Activated CD8-positive, alpha-beta memory T cell treated with anti-CD3 and anti-CD28 coated beads, Interleukin-2, amount 50 U/mL, for 48 hours (primary cell): ENCODE results near the gene ADGRV1.
"Not testable (repeated sequence)": the region's sequence is repeated elsewhere in the genome, so short reads cannot be mapped to it uniquely, and the experiment has no call there.

Experiments used
- DNase-seq: peaks from one replicate; pipeline ENCODE4 v3.0.0-alpha.2; 2020

The ADGRV1 gene

DNA sequence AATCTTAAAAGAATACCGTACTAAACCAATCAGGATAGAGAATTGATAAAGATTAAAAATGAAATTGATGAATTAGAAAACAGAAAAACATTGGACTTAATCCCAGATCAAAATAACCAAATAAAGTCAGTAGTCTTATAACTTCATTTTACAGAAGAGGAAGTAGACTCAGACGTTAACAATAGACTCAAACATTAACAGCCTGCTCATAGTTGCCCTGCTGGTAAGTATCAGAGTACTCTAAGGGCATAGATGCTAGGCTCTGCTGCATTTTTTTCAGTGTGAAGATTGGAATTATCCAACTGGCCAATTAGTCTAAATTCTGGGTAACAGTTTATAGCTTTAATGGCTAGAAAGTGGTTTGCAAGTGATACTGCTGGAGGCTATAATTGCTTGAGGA is 42.9 kb downstream of the ADGRV1 start:
- DNase-seq, result no peak

- DNase-seq, result no peak
Measured at GRCh38 chr5:90602681-90603080, 44.1 kb downstream of the ADGRV1 start.

- no peak for DNase-seq
Measured at GRCh38 chr5:90606539-90606938, 47.9 kb downstream of the ADGRV1 start.

- no peak for DNase-seq
Measured at GRCh38 chr5:90612919-90613318, 54.3 kb downstream of the ADGRV1 start.

- no peak for DNase-seq
Measured at GRCh38 chr5:90613459-90613858, 54.9 kb downstream of the ADGRV1 start.

DNA sequence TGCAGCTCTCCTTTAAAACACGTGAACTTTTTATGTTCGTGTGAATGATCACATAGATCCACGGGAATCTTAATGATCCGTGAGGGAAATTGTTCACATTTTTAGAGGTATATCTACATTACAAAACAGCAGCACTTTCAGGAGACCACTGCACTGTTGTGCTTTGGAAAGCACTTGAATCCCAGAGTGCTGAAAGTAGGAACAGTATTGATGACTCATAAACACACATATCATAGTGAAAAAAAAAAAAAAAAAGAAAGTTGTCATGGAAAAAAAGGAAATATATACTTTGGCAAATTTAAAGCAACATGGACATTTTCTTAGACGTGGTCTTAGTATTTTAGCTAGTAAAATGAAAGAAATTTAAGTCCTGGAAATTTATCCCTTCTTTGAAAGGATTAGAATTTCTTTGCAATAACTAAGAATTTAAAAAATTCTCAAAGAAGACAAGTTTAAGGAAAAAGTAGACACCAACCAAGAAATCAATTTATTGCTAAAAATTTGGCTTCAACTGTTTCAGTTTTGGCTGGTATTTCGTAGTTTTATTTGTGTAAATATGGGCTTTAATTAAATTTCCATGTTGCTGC is 55.4 kb downstream of the ADGRV1 start:
- DNase-seq, result no peak

- DNase-seq, result no peak
Measured at GRCh38 chr5:90615355-90615754, 56.8 kb downstream of the ADGRV1 start.

DNA sequence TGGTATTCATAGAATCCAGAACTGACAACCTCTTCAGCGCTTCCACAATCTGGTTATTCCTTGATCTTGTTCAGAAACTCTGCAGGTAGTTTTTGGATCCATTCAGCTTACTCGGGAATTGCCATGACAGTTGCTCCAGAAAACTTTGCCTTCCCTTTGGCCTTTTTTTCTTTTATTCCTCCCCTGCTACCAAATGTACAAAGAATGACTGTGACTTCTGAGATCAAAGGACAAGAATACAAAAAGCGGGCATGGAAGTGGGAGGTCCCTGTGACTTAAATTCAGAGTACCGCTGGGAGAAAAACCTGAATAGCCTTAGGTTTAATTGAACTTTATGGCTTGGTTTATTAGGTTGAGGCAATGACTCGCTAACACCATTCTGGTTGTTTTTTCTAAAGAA is 59.5 kb downstream of the ADGRV1 start:
- no peak for DNase-seq

DNA sequence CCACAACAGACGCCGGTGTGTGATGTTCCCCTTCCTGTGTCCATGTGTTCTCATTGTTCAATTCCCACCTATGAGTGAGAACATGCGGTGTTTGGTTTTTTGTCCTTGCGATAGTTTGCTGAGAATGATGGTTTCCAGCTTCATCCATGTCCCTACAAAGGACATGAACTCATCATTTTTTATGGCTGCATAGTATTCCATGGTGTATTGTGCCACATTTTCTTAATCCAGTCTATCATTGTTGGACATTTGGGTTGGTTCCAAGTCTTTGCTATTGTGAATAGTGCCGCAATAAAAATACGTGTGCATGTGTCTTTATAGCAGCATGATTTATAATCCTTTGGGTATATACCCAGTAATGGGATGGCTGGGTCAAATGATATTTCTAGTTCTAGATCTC is 61.2 kb downstream of the ADGRV1 start:
- DNase-seq, result not testable (repeated sequence)

DNA sequence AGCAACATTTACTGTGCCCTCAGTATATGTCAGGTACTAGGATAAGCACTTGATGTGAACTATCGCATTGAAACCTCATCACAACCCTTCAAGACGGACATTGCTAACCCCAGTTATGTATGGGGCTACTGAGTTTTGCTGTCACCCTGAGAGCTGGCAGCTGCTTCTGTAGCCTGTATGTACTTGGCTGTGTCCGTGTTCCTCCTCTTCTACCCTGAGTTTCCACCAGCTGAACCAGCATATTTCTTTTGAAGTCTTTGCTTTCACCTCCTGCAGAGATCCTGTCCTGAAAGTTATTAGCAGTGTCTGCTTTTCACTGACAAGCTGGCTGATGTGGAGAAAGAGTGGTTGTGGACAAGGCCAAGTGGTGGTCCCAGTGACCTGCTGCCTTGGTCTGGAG is 63.3 kb downstream of the ADGRV1 start:
- DNase-seq, result no peak

DNA sequence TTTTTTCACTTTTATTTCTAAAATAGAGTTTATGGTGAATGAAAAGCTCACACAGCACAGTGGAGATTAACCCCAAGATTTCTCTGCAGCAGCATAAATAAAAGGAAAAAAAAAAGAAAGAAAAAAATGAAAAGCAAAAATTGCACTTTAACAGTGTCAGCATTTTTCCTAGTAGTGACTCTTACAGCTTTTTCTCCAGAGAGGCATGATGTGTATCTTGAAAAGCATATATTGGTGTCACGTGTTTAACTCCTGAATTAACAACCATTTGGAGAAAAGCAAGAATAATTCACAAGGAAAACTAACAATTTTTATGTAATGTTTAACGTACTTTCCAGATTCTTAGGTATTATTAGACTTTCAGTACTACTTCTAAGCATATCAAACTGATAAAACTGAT is 67.9 kb downstream of the ADGRV1 start:
- DNase-seq, result no peak

- no peak for DNase-seq
Measured at GRCh38 chr5:90628492-90628891, 69.9 kb downstream of the ADGRV1 start.

DNA sequence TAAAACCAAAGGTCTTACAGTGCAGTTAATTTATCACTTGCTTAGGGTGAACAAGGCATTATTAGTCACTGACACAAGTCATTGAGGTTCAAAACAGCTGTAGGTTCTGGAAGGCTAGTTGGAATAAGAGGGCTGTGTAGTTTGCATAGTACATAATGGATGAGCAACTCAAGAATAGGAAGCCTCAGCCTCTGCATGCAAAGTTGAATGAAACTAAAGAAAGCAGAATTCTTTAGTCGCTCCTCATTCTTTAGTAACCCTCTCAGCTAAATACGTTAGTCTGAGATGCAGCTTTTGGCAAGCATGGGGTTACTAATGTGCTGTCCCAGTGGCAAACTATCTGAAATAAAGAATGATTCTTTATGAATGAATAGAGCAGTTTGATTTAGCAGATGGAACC is 74.2 kb downstream of the ADGRV1 start:
- DNase-seq, result no peak

DNA sequence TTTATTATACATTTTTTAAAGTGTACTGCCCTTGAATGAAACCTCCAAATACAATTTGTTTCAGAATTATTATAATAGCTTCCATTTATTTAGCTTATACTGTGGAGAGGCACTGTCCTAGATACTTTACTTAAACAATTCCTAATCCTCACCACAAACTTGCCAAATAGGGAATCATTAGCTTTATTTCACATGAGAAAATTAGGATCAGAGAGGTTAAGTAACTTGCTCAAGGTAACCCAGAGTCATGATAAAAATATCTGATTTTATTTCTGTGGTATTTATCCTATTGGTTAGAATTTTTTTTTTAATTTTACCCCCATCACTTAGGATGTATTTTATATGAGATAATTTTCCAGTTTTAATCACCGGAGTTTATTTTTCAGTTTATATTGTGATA is 78.4 kb downstream of the ADGRV1 start:
- DNase-seq, result no peak

- no peak for DNase-seq
Measured at GRCh38 chr5:90637731-90638130, 79.1 kb downstream of the ADGRV1 start.

DNA sequence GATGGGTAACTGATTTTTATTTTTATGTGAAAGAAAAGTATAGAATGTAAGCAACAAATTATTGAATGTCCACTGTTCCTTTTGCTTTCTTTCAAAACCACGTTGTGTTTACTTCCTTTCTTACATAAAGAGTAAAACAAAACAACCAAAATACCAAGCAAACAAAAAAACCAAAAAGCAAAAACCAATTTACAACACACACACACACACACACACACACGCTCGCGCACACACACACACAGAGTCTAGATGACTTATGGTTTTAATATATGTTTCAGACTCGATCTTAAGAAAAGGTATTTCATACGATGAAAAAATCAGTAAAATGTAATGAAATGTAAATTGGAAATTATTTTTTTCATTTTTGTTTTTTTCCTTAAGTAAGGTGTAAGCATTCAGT is 80.3 kb downstream of the ADGRV1 start:
- DNase-seq, result no peak

DNA sequence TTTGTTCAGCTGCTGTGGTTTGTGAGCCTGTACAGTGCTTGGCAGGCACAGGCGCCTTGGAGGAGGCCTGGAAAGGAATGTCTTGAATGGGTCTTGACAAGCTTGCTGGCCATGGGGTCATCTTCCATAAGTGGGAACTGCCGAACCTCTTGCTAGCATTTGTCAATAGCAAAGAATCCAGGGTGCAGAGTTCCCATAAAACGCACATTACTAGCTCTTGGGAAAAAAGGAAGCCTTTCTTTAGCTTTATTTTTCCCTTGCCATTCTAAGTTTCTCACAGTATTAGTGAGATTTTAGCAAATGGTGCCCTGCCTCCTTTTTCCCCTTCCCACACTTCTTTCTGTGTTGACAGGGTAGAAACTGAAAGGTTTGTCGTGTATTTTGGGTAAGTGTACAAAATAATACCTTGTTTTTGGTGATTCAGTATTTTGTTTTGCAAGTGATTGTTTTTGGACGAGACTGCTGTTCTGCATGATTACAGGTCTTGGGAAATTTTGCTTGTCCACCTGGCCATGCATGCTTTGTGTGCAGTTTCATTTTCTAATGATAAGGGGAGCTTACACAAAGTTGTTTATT is 82.0 kb downstream of the ADGRV1 start:
- no peak for DNase-seq

DNA sequence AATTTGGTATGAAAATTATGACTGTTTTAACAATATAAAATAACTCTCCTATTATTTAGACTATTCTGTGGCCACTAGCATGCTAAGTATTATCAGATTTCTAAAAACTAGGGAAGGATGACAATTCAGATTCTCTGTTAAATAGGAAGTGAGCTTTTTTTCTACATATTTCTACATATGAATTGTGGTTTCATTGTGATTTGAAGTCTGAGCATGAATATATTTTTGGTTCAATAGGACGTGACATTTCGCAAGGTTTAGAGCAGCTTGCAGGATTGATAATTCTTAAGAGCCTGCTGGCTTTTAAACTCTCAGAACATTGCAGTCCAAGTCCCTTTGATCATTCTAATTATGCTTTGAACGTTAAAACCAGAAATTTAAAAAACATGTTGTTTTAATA is 82.9 kb downstream of the ADGRV1 start:
- no peak for DNase-seq

GRCh38 chr5:90642706-90643229 is 84.2 kb downstream of the ADGRV1 start:
- DNase-seq, result no peak

GRCh38 chr5:90644132-90644531 is 85.5 kb downstream of the ADGRV1 start:
- no peak for DNase-seq

DNA sequence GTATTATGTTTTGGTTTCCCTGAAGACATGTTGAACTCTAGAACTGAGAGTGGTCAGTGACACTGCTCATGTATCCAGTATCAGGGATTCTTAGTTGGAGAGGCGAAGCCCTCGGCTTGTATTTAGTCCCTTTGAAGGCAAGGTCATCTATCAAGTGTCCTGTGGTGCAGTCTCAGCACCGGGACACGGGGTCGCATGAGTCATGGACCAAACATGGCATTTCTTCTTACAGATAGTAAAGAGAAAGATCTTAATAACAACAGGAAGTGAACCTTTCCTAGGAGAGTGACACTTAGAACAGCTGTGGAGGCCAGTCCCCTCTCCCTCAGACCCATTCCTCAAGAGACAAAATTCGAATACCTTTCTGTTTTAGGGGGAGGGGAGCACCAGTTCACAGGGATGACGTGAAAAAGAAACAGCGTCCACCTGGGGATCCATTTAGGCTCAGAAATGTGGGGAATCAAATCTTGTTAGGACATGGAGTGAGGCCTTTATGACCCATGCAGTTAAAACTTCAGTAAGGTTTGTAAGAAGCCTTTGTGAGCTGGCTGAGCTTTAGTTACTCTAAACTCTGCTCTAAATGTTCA is 86.5 kb downstream of the ADGRV1 start:
- no peak for DNase-seq

DNA sequence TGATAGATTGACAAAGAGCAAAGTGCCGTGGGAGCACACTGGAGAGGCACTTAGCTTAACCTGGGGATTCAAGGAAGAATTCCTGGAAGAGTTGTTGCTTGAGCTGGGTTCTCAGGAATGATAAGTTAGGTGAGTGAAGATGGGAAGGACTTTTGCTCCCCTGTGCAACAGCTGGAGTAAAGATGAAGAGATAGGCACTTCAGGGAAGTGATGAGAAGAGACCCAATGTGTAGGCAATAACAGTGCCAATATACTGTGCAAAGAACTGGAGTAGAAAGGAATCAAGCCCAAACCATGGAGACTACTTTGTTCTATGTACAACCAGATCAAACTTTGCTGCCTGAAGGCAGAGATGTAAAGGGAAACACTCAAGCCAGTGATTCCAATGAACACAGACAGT is 92.2 kb downstream of the ADGRV1 start:
- DNase-seq, result no peak

DNA sequence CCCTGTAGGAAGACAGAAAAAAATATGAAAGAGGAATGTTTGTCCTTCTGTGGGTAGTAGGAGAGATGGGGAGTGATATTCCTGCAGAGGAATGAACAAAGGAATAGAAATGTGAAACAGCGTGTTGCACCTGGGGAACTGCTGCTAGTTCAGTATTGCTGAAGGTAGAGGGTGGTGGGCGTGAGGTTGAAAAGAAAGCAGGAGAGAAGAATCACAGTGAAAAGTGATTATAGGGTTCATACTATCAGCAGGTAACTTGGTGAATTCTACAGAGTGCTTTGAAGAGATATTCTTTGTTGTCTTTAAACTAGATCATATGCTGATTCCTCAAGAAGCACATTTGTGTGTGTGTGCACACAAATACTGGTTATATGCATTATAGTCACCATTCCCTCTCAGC is 95.6 kb downstream of the ADGRV1 start:
- no peak for DNase-seq

- DNase-seq, result no peak
Measured at GRCh38 chr5:90655423-90655822, 96.8 kb downstream of the ADGRV1 start.

GRCh38 chr5:90657030-90657429 is 98.4 kb downstream of the ADGRV1 start:
- DNase-seq, result no peak
